Thyroid gland (tissue), 4 donors: ENCODE measurements around the gene ASPN. TPM values are rescaled to one million over a fixed set of nuclear protein-coding genes. Genes with fewer than 3 reads are reported as not detected.
A peak's percentile ranks its signal among the peaks of the same experiment; 100 is the strongest.

Experiments used
- DNase-seq, 2 donors: peaks; one replicate each; pipeline ENCODE4 v3.0.0-alpha.2; 2019
- H3K27ac ChIP-seq, 3 donors: fragments of 200-600 bp; sonication (generic); 1 replicate in 2 of 3; 2 replicates in 1 of 3; pipeline ENCODE4 v1.5.1; 2016 to 2019; ENCODE audit warnings: mild to moderate bottlenecking in 1 of 3, moderate library complexity in 1 of 3
- H3K27me3 ChIP-seq: fragments of 200-600 bp; sonication (generic); one replicate; pipeline ENCODE4 v1.5.1; 2019
- H3K36me3 ChIP-seq, 2 donors: fragments of 200-600 bp; sonication (generic); one replicate each; pipeline ENCODE4 v1.5.1; 2016 to 2019
- H3K4me1 ChIP-seq, 2 donors: fragments of 200-600 bp; sonication (generic); one replicate each; pipeline ENCODE4 v1.5.1; 2017 to 2019
- H3K4me3 ChIP-seq, 3 donors: fragments of 200-600 bp; sonication (generic); replicated peaks in 1 of 3; 1 replicate in 2 of 3; 2 replicates in 1 of 3; pipeline ENCODE4 v1.5.1; 2016; ENCODE audit warnings: mild to moderate bottlenecking in 1 of 3
- H3K9me3 ChIP-seq: fragments of 200-600 bp; sonication (generic); one replicate; pipeline ENCODE4 v1.5.1; 2017
- CTCF ChIP-seq, 6 experiments: fragments of 200-600 bp in 3 of 6; fragments of 450-650 bp in 3 of 6; sonication (generic) in 3 of 6; IDR thresholded peaks; one replicate each; pipeline ENCODE4 v1.5.1; 2016 to 2019; ENCODE audit warnings: antibody characterized with exemption in 6 of 6, mild to moderate bottlenecking in 2 of 6, inconsistent platforms in 1 of 6, moderate library complexity in 1 of 6
- POLR2A ChIP-seq, 2 donors: fragments of 450-650 bp; IDR thresholded peaks; one replicate each; pipeline ENCODE4 v1.6.1; 2017; ENCODE audit warnings: antibody characterized with exemption in 2 of 2, mild to moderate bottlenecking in 2 of 2, moderate library complexity in 1 of 2
- WGBS, 2 donors: methylation state at CpG; one replicate each; pipeline ENCODE4 v1.1.5; 2017; 5-methylcytosine and 5-hydroxymethylcytosine counted together
- intact Hi-C: fragments of 100-400 bp; cut with DNase I; formaldehyde crosslinking; loops from one replicate; pipeline ENCODE4 v1.15.1; 2023
- total RNA-seq, 4 donors: library from RNA; depleted of rRNA; stranded (reverse); fragments of >200 nt; gene quantifications; one replicate each; pipeline ENCODE4 v1.2.3, GENCODE V29; 2016

Gene ASPN
- 10 to 100 TPM in 1 of 4 donors, 1 to 10 TPM in 3; 2.4 to 15.3 (median 7.4) TPM for total RNA-seq

DNA sequence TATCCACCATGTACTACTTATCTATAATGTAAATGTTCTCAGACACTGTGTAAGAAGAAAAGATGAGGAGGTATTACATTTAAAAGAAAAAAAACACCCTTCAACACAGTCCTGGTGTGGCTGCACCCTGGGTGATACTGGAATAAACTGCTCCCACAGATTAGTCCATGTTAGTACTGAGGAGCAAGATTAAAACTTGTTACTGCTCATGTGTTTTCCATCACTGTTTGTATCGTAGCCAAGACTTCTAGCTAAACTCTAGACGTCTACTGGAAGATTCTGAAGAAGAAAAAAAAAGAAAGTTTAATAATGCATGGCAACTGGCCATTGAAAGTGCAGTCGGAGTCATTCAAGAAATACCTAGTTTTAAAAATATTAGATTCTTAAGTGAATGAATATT is at the start of gene ASPN:
Gene ASPN (minus strand): TSS at position 178 of the 400 bp plus-strand sequence.
- Histone ChIP-seq H3K36me3 (no peaks in the 10 kb centered on the region), H3K27me3 (no peaks in the 10 kb centered on the region), H3K9me3 (no peaks in the 10 kb centered on the region), H3K4me1 (no peaks in the 10 kb centered on the region), H3K4me3 (no peak within 1 kb of the TSS), H3K27ac (peak within 1 kb of the TSS in 2 of 3 donors; percentile 31 to 46)
- WGBS, 2 donors = 69 to 74% methylated on average over 3 of the region's 3 CpGs
- intact Hi-C loops = no loop called here
- no peak for TF ChIP-seq CTCF (IDR thresholded peaks at IDR 0.05)
- no peak for TF ChIP-seq POLR2A (IDR thresholded peaks at IDR 0.05)
- DNase-seq = no peak

GRCh38 chr9:92530893-92531292 is 48.6 kb upstream of the ASPN start:
- intact Hi-C loops = no loop called here
- TF ChIP-seq POLR2A (IDR thresholded peaks at IDR 0.05) (no peak), CTCF (IDR thresholded peaks at IDR 0.05) (no peak)
- H3K27me3 ChIP-seq = no peaks in the 10 kb centered on the region

DNA sequence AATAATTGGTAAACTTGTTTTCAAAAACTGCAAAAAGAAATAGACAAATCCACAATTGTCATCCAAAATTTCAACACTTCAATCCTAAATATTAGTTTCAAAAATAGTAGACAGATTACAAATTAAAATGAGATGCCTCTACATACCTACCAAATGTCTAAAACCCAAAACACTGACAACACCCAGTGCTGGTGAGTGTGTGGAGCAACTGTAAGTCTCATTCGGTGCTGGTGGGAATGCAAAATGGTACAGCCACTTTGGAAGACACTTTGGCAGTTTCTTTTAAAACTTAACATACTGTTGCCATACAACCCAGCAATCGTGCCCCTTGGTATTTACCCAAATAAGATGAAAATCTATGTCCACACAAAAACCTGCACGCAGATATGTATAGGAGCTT is 46.8 kb upstream of the ASPN start:
- TF ChIP-seq CTCF (IDR thresholded peaks at IDR 0.05) = no peak
- no peak for TF ChIP-seq POLR2A (IDR thresholded peaks at IDR 0.05)
- 97 to 98% methylated on average over 3 of the region's 3 CpGs for WGBS, 2 donors
- H3K9me3 ChIP-seq = no peaks in the 10 kb centered on the region
- no peak for DNase-seq
- H3K4me3 ChIP-seq = no peak overlapping the region
- no peaks in the 10 kb centered on the region for H3K36me3 ChIP-seq
- no peaks in the 10 kb centered on the region for H3K4me1 ChIP-seq
- intact Hi-C loops = no loop called here
- no peaks in the 10 kb centered on the region for H3K27me3 ChIP-seq
- H3K27ac ChIP-seq = no peak overlapping the region

More at GRCh38 chr9:92530893-92531292, 48.6 kb upstream of the ASPN start:
- H3K9me3 ChIP-seq = no peaks in the 10 kb centered on the region
- no peak overlapping the region for H3K4me3 ChIP-seq
- DNase-seq = no peak
- H3K36me3 ChIP-seq = no peaks in the 10 kb centered on the region
- H3K4me1 ChIP-seq = peaks cover 0 to 11% of the 10 kb centered on the region in 2 donors
- H3K27ac ChIP-seq = no peak overlapping the region

GRCh38 chr9:92528522-92528849 is 46.2 kb upstream of the ASPN start:
- 90 to 95% methylated on average over 1 of the region's 1 CpG for WGBS, 2 donors
- Histone ChIP-seq H3K27me3 (no peaks in the 10 kb centered on the region), H3K36me3 (no peaks in the 10 kb centered on the region), H3K4me3 (no peak overlapping the region), H3K4me1 (no peaks in the 10 kb centered on the region), H3K27ac (no peak overlapping the region), H3K9me3 (no peaks in the 10 kb centered on the region)
- DNase-seq = no peak
- TF ChIP-seq CTCF (IDR thresholded peaks at IDR 0.05) = no peak
- no peak for TF ChIP-seq POLR2A (IDR thresholded peaks at IDR 0.05)
- intact Hi-C loops = no loop called here

- no peak for DNase-seq
- H3K36me3 ChIP-seq = no peaks in the 10 kb centered on the region
These were observed 45.7 kb upstream of the ASPN start for GRCh38 chr9:92527832-92528521.

More at GRCh38 chr9:92527832-92528521, 45.7 kb upstream of the ASPN start:
- Histone ChIP-seq H3K4me3 (no peak overlapping the region), H3K4me1 (no peaks in the 10 kb centered on the region), H3K27ac (no peak overlapping the region), H3K27me3 (no peaks in the 10 kb centered on the region), H3K9me3 (no peaks in the 10 kb centered on the region)
- no peak for TF ChIP-seq POLR2A (IDR thresholded peaks at IDR 0.05)
- no peak for TF ChIP-seq CTCF (IDR thresholded peaks at IDR 0.05)
- 93 to 94% methylated on average over 4 of the region's 4 CpGs for WGBS, 2 donors
- intact Hi-C loops = no loop called here
